Lower leg skin (tissue), 3 donors: ENCODE data around the gene CCDC190.

Source experiments
- CTCF ChIP-seq, 3 donors: fragments of 450-650 bp; IDR thresholded peaks; one replicate each; pipeline ENCODE4 v1.5.1; 2016; ENCODE audit warnings: antibody characterized with exemption in 3 of 3, mild to moderate bottlenecking in 3 of 3, moderate library complexity in 2 of 3
- POLR2A ChIP-seq, 2 donors: fragments of 450-650 bp; IDR thresholded peaks; one replicate each; pipeline ENCODE4 v1.6.1; 2016 to 2017; ENCODE audit warnings: antibody characterized with exemption in 2 of 2, mild to moderate bottlenecking in 1 of 2, moderate library complexity in 1 of 2

DNA sequence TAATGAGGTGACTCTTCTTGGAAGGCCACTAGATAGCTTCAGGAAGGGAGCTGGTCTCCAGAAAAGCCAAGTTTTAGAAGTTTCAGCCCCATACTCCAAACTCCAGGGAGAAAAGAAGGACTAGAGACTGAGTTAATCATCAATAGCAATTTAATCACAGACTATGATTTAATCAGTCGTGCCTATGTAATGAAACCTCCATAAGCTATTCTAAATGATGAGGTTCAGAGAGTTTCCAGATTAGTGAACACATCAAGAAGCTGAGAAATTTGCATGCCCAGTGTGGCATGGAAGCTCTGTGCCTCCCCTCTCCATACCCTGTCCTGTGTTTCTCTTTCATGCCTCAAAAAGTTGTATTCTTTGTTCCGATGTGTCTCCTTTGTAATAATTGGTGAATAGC lies 49.2 kb upstream of the CCDC190 start:
- TF ChIP-seq CTCF (IDR thresholded peaks at IDR 0.05) (no peak), POLR2A (IDR thresholded peaks at IDR 0.05) (no peak)
